K562 (cell line): ENCODE measurements around the gene PRMT6. TPM values are rescaled to one million over a fixed set of nuclear protein-coding genes. Genes with fewer than 3 reads are reported as not detected.

ENCODE experiments used
- BCOR ChIP-seq: fragments of 450-650 bp; IDR thresholded peaks from 2 replicates; pipeline ENCODE4 v1.6.1; 2016
- CBX2 ChIP-seq: fragments of 200-600 bp; sonication (generic); IDR thresholded peaks from one replicate; pipeline ENCODE4 v1.6.1; 2012; ENCODE audit warnings: mild to moderate bottlenecking, low read length, inconsistent platforms; ENCODE audit not compliant: insufficient read depth, poor library complexity, severe bottlenecking
- ESRRB ChIP-seq: fragments of 250-450 bp; sonication (Bioruptor Pico); IDR thresholded peaks from 2 replicates; pipeline ENCODE4 v1.5.0; 2020; ENCODE audit warnings: mild to moderate bottlenecking, moderate library complexity, borderline replicate concordance
- FIP1L1 ChIP-seq: fragments of 200-400 bp; formaldehyde crosslinking; IDR thresholded peaks from 2 replicates; pipeline ENCODE4 v1.6.1; 2018; ENCODE audit warnings: mild to moderate bottlenecking, low read depth, low read length; ENCODE audit not compliant: poor library complexity, severe bottlenecking
- KDM4B ChIP-seq, 2 experiments: fragments of 450-650 bp in 1 of 2; sonication (generic) in 1 of 2; IDR thresholded peaks; 2 replicates each; pipeline ENCODE4 v1.6.1; 2016 to 2017; ENCODE audit warnings: borderline replicate concordance in 2 of 2, antibody characterized with exemption in 1 of 2, low read depth in 1 of 2, mild to moderate bottlenecking in 1 of 2
- MAFG ChIP-seq: fragments of 450-650 bp; conservative IDR thresholded peaks from 2 replicates; pipeline ENCODE4 v1.6.1; 2016; ENCODE audit warnings: missing genetic modification characterization, missing compliant biosample characterization
- POLR2A ChIP-seq: fragments of 450-650 bp; conservative IDR thresholded peaks from 2 replicates; pipeline ENCODE4 v1.6.1; 2016
- POU5F1 ChIP-seq: fragments of 150-350 bp; IDR thresholded peaks from 2 replicates; pipeline ENCODE4 v1.6.1; 2014; ENCODE audit warnings: borderline replicate concordance, low read length, low read depth, mild to moderate bottlenecking; ENCODE audit not compliant: partially characterized antibody
- SAFB ChIP-seq: fragments of 200-400 bp; formaldehyde crosslinking; IDR thresholded peaks from 2 replicates; pipeline ENCODE4 v1.6.1; 2017; ENCODE audit warnings: low read depth, low read length, borderline replicate concordance
- TCF7 ChIP-seq: sonication (generic); IDR thresholded peaks from 2 replicates; pipeline ENCODE4 v1.6.1; 2016; ENCODE audit warnings: antibody characterized with exemption, borderline replicate concordance
- ZNF76 ChIP-seq: fragments of 250-450 bp; sonication (Bioruptor Pico); IDR thresholded peaks from 2 replicates; pipeline ENCODE4 v1.4.0; 2020; ENCODE audit warnings: mild to moderate bottlenecking, moderate library complexity, borderline replicate concordance
- polyA plus RNA-seq, 8 experiments: library from polyadenylated mRNA; depleted of rRNA in 4 of 8; stranded (reverse) in 5 of 8; unstranded in 3 of 8; fragments of >200 nt; fragmentation: Nextera tagmentation in 2 of 8; fragmentation: Illumina TruSeq in 1 of 8; extraction: Ambion mirVana in 2 of 8; extraction: Trizol in 1 of 8; gene quantifications; 2 replicates each; pipeline versions ENCODE4 v1.2.1 to v1.2.3, GENCODE V29; 2011 to 2014; ENCODE audit warnings: inconsistent platforms in 1 of 8, missing spikeins in 1 of 8
- total RNA-seq, 7 experiments: library from RNA; depleted of rRNA in 6 of 7; stranded (reverse); fragments of >200 nt in 6 of 7; fragmentation: Illumina TruSeq in 2 of 7; extraction: Trizol in 2 of 7; gene quantifications; 2 replicates each; pipeline versions ENCODE4 v1.2.1 to v1.2.3, GENCODE V29; 2011 to 2021; ENCODE audit warnings: low replicate concordance in 1 of 7
- TF ChIP-seq, protein P1 (sequence below), 2 experiments: fragments of 450-650 bp in 1 of 2; sonication (generic) in 1 of 2; formaldehyde crosslinking in 1 of 2; IDR thresholded peaks; 2 replicates each; pipeline versions ENCODE4 v1.7.1 to v1.9.0; 2016 to 2022; ENCODE audit warnings: inconsistent platforms in 1 of 2, mild to moderate bottlenecking in 1 of 2, missing genetic modification reagents in 1 of 2
- TF ChIP-seq, protein P2 (sequence below): fragments of 450-650 bp; formaldehyde crosslinking; IDR thresholded peaks from 2 replicates; pipeline ENCODE4 v1.4.0; 2022; ENCODE audit warnings: missing genetic modification characterization

PRMT6 gene
- total and polyA plus RNA-seq, 9 of the 15 experiments (the other 6 are each of a cell fraction or from before 2014, with no cell fraction given): 6.1 to 36.9 (median 29.4) TPM

GRCh38 chr1:107056426-107057196 lies at the start of gene PRMT6 (continued):
- TF ChIP-seq, protein P1, sequence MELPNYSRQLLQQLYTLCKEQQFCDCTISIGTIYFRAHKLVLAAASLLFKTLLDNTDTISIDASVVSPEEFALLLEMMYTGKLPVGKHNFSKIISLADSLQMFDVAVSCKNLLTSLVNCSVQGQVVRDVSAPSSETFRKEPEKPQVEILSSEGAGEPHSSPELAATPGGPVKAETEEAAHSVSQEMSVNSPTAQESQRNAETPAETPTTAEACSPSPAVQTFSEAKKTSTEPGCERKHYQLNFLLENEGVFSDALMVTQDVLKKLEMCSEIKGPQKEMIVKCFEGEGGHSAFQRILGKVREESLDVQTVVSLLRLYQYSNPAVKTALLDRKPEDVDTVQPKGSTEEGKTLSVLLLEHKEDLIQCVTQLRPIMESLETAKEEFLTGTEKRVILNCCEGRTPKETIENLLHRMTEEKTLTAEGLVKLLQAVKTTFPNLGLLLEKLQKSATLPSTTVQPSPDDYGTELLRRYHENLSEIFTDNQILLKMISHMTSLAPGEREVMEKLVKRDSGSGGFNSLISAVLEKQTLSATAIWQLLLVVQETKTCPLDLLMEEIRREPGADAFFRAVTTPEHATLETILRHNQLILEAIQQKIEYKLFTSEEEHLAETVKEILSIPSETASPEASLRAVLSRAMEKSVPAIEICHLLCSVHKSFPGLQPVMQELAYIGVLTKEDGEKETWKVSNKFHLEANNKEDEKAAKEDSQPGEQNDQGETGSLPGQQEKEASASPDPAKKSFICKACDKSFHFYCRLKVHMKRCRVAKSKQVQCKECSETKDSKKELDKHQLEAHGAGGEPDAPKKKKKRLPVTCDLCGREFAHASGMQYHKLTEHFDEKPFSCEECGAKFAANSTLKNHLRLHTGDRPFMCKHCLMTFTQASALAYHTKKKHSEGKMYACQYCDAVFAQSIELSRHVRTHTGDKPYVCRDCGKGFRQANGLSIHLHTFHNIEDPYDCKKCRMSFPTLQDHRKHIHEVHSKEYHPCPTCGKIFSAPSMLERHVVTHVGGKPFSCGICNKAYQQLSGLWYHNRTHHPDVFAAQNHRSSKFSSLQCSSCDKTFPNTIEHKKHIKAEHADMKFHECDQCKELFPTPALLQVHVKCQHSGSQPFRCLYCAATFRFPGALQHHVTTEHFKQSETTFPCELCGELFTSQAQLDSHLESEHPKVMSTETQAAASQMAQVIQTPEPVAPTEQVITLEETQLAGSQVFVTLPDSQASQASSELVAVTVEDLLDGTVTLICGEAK (IDR thresholded peaks at IDR 0.05): peak; percentile 80
- TF ChIP-seq, protein P1 (CRISPR knock-in tag; IDR thresholded peaks at IDR 0.05): no peak
- TF ChIP-seq CBX2 (no peak), MAFG (tag) (no peak), TCF7 (no peak), ZNF76 (CRISPR knock-in tag) (0 out of 2 replicates have a peak, but pooled peaks have one; percentile 63), SAFB (no peak), FIP1L1 (no peak), POU5F1 (no peak), BCOR (0 out of 2 replicates have a peak, but pooled peaks have one; percentile 7), ESRRB (no peak), POLR2A (peak; percentile 89), KDM4B (IDR thresholded peaks at IDR 0.05; ENCODE audit: borderline replicate concordance in 2 of 2, low read depth in 1 of 2) (0 out of 4 replicates have a peak, but pooled peaks of 1 of the 2 experiments have one; percentile 19)
- TF ChIP-seq, protein P2, sequence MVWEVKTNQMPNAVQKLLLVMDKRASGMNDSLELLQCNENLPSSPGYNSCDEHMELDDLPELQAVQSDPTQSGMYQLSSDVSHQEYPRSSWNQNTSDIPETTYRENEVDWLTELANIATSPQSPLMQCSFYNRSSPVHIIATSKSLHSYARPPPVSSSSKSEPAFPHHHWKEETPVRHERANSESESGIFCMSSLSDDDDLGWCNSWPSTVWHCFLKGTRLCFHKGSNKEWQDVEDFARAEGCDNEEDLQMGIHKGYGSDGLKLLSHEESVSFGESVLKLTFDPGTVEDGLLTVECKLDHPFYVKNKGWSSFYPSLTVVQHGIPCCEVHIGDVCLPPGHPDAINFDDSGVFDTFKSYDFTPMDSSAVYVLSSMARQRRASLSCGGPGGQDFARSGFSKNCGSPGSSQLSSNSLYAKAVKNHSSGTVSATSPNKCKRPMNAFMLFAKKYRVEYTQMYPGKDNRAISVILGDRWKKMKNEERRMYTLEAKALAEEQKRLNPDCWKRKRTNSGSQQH (CRISPR knock-in tag): peak; percentile 12; the same call in 1 of the 2 replicates
